GM12873 (cell line): Measurements from ENCODE around the gene RNASEH2B.

ENCODE experiments used
- TF ChIP-seq, protein P1 (sequence below): IDR thresholded peaks from 2 replicates; pipeline ENCODE4 v1.5.1; 2012; ENCODE audit warnings: low read depth, mild to moderate bottlenecking, moderate library complexity, low read length, control low read depth; ENCODE audit not compliant: insufficient read depth; ENCODE audit errors: missing control alignments

Gene RNASEH2B

GRCh38 chr13:50974268-50974667, 64.7 kb downstream of the RNASEH2B start:
- TF ChIP-seq, protein P1, sequence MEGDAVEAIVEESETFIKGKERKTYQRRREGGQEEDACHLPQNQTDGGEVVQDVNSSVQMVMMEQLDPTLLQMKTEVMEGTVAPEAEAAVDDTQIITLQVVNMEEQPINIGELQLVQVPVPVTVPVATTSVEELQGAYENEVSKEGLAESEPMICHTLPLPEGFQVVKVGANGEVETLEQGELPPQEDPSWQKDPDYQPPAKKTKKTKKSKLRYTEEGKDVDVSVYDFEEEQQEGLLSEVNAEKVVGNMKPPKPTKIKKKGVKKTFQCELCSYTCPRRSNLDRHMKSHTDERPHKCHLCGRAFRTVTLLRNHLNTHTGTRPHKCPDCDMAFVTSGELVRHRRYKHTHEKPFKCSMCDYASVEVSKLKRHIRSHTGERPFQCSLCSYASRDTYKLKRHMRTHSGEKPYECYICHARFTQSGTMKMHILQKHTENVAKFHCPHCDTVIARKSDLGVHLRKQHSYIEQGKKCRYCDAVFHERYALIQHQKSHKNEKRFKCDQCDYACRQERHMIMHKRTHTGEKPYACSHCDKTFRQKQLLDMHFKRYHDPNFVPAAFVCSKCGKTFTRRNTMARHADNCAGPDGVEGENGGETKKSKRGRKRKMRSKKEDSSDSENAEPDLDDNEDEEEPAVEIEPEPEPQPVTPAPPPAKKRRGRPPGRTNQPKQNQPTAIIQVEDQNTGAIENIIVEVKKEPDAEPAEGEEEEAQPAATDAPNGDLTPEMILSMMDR = no peak

GRCh38 chr13:50979187-50979586, 69.6 kb downstream of the RNASEH2B start:
- TF ChIP-seq, protein P1 = no peak

- TF ChIP-seq, protein P1 = no peak
These were observed 72.1 kb downstream of the RNASEH2B start for GRCh38 chr13:50981686-50982085.

DNA sequence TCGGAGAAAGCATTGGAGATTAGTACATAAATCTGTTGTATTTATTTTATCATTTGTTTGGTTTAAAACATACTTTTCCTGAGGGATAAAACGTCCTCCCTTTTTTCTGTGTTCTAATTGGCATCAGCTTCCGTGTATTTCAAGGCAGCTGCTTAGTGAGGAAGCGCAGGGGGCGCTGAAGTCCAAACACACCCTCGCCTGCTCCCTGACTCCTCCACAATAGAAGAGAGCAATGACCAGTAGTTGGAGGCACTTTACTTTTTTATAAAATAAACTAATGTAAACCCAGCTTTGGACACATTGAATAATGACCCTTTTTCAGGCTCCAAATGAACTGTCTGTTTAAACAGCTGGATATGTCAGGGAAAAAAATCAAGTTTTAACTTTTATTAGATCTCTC, 79.9 kb downstream of the RNASEH2B start:
- TF ChIP-seq, protein P1 = no peak

- TF ChIP-seq, protein P1 = no peak
These were observed 80.7 kb downstream of the RNASEH2B start for GRCh38 chr13:50990065-50990817.

- TF ChIP-seq, protein P1 = no peak
These were observed 81.4 kb downstream of the RNASEH2B start for GRCh38 chr13:50990818-50991506.
